LNCaP clone FGC (cell line): ENCODE results near the gene MASP1.

ENCODE experiments used
- DNase-seq: peaks from one replicate; pipeline ENCODE4 v3.0.0-alpha.2; 2011; ENCODE audit warnings: low read depth
- H3K4me3 ChIP-seq: 2 replicates; pipeline ENCODE4 v1.5.1; 2011; ENCODE audit warnings: mild to moderate bottlenecking, low read depth, low read length, control low read depth
- TF ChIP-seq, protein P1 (sequence below): IDR thresholded peaks from 2 replicates; pipeline ENCODE4 v1.5.1; 2012; ENCODE audit warnings: mild to moderate bottlenecking; ENCODE audit not compliant: control insufficient read depth, insufficient read depth; ENCODE audit errors: extremely low read depth

MASP1 gene

DNA sequence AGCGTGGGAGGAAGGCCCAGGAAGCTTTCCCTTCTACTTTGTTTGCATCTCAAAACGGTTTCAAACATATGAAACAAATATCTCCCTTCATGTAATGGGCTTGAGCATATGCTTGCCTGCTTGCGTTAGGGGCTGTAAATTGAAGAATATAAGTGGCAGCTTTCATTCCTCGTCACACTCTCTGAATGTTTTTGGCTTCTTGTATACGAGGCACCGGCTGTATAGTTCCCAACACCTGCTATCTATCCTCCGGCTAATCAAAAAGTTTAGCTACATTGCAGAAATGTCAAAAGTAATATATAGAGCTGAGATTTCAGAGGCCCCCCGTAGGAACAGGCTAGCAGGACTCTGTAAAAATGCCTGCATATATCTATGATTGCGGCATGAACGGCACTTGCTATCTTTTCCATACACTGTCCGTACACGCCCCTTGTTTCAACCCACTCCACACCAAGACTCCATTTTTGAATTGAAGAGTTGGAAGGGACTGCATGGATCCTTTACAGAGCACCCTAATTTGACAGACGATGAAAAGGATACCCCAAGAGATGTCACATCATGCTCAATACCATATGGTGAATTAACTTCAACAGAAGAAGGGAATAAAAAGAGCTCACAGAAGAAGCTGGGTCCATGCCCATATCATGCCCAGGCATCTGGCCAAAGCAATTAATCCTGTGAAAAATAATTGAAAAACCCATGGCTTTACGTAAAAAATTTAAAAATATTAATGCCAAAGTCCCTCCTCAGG lies 2.5 kb downstream of the MASP1 start:
- H3K4me3 ChIP-seq, result no peak overlapping the region
- DNase-seq, result no peak
- TF ChIP-seq, protein P1, sequence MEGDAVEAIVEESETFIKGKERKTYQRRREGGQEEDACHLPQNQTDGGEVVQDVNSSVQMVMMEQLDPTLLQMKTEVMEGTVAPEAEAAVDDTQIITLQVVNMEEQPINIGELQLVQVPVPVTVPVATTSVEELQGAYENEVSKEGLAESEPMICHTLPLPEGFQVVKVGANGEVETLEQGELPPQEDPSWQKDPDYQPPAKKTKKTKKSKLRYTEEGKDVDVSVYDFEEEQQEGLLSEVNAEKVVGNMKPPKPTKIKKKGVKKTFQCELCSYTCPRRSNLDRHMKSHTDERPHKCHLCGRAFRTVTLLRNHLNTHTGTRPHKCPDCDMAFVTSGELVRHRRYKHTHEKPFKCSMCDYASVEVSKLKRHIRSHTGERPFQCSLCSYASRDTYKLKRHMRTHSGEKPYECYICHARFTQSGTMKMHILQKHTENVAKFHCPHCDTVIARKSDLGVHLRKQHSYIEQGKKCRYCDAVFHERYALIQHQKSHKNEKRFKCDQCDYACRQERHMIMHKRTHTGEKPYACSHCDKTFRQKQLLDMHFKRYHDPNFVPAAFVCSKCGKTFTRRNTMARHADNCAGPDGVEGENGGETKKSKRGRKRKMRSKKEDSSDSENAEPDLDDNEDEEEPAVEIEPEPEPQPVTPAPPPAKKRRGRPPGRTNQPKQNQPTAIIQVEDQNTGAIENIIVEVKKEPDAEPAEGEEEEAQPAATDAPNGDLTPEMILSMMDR, result no peak

DNA sequence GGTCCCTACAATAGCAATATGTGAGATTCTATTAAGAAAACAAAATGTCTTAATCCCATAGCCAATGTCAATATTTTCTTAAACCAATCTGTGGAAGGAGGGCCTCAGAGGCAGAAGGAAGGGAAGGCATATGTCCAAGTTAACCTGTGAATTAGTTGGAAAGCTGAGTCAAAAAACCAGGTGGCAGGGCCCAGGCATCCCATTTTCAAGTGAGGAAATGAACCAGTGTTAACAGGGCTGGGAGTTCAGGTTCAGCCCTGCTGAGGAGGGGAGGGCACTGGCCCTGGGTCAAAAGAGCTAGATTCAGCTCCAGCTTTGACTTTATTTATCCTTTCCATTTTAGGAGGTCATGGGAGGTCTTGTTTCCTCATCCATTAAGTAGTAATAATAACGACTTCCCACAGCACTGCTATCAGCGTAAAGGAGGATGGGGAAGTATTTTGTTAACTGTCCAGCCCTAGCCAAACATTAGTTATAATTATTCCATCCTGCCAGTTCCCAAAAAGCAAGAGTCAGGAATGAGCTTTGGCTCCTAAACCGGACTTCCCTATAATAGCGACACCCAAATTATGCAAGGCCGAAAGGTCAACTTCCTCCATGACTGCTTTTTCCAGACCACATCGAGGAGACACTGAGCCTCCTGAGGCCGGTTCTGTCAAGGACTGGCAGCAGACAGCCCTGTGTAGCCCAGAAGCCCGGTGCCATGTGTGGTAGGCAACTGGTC lies 3.2 kb downstream of the MASP1 start:
- peak; percentile 80 for DNase-seq
- H3K4me3 ChIP-seq, result no peak overlapping the region
- TF ChIP-seq, protein P1, result no peak

DNA sequence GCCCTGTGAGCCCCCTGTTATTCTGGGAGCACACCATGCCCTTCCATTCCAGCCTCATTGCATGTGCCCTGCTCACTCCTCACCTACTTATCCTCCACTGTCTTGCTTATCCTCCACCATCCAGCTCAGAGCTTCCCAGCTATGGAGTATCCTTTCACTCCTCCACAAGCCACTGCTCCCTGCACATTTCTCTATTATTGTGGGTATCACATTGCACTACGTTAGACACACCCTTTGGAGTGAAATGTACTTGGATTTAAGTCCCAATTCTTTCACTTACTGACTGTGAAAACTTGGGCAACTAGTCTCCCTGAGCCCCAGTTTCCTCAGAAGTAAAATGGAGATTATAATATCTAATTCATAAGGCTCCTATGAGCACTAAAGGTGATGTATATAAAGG lies 4.3 kb downstream of the MASP1 start:
- H3K4me3 ChIP-seq, result no peak overlapping the region
- no peak for DNase-seq
- TF ChIP-seq, protein P1, result no peak

DNA sequence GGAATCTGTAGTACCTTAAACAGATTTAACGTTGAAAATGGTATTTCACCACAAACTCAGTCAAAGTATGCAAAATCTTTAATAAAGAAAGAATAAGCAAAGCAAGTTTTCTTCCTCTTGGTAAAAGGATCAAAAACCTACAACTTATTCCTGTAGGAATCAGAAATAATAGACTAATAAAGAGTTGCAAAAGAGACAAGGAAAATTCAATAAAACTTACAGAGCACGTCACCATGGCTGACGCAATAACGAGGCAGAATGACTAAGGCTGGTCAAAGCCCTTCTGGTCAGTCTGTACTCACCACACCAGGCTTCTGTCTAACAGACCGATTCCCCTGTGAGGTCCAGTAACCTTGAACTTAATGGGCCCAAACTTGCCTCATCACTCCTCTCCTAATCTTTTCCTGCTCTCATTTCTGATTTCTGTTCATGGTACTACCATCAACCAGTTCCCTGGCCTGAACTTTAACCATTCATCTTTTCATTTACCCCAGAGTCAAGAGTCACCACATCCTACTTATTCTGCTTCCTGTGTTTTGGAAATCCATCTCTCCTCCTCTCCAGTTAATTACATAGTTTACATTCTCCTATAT lies 5.0 kb downstream of the MASP1 start:
- no peak overlapping the region for H3K4me3 ChIP-seq
- TF ChIP-seq, protein P1, result no peak
- DNase-seq, result no peak

DNA sequence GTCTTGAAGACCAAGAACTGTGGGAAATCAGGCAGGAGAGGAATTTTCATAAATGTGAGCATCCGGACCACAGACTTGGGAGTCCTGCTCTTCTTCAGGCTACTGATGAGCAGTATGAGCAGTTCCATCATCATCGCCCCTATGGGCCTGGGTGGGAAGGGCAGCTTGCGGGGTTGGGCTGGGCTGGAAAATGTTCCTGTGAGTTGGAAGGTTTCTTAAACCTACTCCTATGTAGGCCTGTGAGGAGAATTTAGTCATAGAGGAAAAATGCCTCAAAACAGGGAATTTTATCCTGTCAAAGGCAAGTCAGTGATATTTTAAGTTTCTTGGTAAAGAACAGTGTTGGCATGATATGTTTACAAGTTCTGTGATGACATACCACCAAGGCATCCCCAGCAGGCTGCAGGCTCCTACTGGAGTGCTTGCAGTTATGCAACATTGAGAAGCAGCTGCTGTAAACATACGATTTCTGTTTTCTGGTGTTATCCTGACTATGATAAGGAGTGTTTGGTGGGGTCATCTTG lies 10.3 kb downstream of the MASP1 start:
- DNase-seq, result no peak
- no peak overlapping the region for H3K4me3 ChIP-seq
- TF ChIP-seq, protein P1, result no peak

DNA sequence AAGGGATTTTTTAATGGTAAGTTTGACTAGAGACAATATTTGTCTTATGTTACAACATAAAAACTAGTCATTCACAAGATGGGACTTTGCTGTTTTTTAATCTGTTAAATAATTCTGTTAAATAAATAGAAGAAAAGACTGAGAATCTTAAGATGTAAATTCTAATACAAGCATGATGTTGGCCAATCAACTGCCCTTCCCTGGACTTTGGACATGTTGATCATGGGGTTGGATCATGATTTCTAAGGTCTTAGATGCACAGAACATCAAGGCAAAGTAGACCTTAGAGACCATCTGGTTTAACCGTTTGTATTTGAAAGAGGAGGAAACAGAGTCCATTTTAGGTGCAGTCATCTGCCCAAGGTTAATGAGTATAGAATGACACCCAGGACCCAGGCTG lies 10.9 kb downstream of the MASP1 start:
- no peak for DNase-seq
- TF ChIP-seq, protein P1, result no peak
- H3K4me3 ChIP-seq, result no peak overlapping the region

DNA sequence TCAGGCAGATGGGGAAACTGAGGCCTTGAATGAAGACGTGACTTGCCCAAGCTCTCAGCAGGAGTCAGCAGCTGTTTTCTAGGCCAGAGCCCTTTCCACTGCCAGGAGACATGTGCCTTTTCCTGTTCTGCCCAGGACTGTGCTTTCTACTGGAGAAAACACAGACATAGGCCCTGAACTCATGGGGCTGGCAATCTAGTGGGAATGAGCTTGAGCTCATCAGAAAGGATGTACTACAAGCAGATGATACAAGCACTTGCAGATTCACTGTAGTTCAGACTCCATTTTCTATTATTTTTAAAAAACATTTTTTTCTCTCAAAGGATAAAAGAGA lies 14.4 kb downstream of the MASP1 start:
- DNase-seq, result no peak
- TF ChIP-seq, protein P1, result no peak
- no peak overlapping the region for H3K4me3 ChIP-seq
